HepG2 (cell line): ENCODE data around the gene HERC4. TPM values are rescaled to one million over a fixed set of nuclear protein-coding genes. Genes with fewer than 3 reads are reported as not detected.

Experiments
- CCDC6 ChIP-seq: sonication (generic); formaldehyde crosslinking; IDR thresholded peaks from 2 replicates; pipeline ENCODE4 v1.8.1; 2022; ENCODE audit warnings: mild to moderate bottlenecking, missing genetic modification reagents, moderate library complexity
- CSRNP2 ChIP-seq: sonication (generic); formaldehyde crosslinking; conservative IDR thresholded peaks from 2 replicates; pipeline ENCODE4 v1.8.0; 2022; ENCODE audit warnings: low read depth, missing genetic modification reagents
- EED ChIP-seq: sonication (generic); formaldehyde crosslinking; IDR thresholded peaks from 2 replicates; pipeline ENCODE4 v1.5.0; 2020; ENCODE audit warnings: mild to moderate bottlenecking, missing genetic modification reagents
- ELF3 ChIP-seq: IDR thresholded peaks from 2 replicates; pipeline ENCODE4 v1.6.1; 2016; ENCODE audit warnings: missing genetic modification reagents, missing compliant biosample characterization
- GATAD1 ChIP-seq: IDR thresholded peaks from 2 replicates; pipeline ENCODE4 v1.6.1; 2016; ENCODE audit warnings: missing genetic modification reagents, missing compliant biosample characterization
- KDM5B ChIP-seq: sonication (generic); formaldehyde crosslinking; IDR thresholded peaks from 2 replicates; pipeline ENCODE4 v1.4.0; 2020; ENCODE audit warnings: missing genetic modification reagents, mild to moderate bottlenecking, borderline replicate concordance
- MAFF ChIP-seq: IDR thresholded peaks from 2 replicates; pipeline ENCODE4 v1.6.1; 2011; ENCODE audit warnings: low read depth, low read length, improper control_type of control experiment
- MAX ChIP-seq: IDR thresholded peaks from 2 replicates; pipeline ENCODE4 v1.6.1; 2012; ENCODE audit warnings: inconsistent platforms
- MTA1 ChIP-seq: sonication (generic); formaldehyde crosslinking; IDR thresholded peaks from 2 replicates; pipeline ENCODE4 v1.4.0; 2020; ENCODE audit warnings: missing genetic modification reagents, mild to moderate bottlenecking, borderline replicate concordance
- NPAS2 ChIP-seq: sonication (generic); formaldehyde crosslinking; IDR thresholded peaks from 2 replicates; pipeline ENCODE4 v1.8.0; 2022; ENCODE audit warnings: mild to moderate bottlenecking, missing genetic modification reagents, borderline replicate concordance
- SNAI1 ChIP-seq: sonication (generic); formaldehyde crosslinking; IDR thresholded peaks from 2 replicates; pipeline ENCODE4 v1.5.0; 2020; ENCODE audit warnings: mild to moderate bottlenecking, missing genetic modification reagents, borderline replicate concordance
- ZFX ChIP-seq: sonication (generic); formaldehyde crosslinking; IDR thresholded peaks from 2 replicates; pipeline ENCODE4 v1.4.0; 2020; ENCODE audit warnings: mild to moderate bottlenecking, low read depth, missing genetic modification reagents, moderate library complexity
- ZMYM3 ChIP-seq: sonication (generic); formaldehyde crosslinking; IDR thresholded peaks from 2 replicates; pipeline ENCODE4 v1.5.1; 2020; ENCODE audit warnings: mild to moderate bottlenecking, missing genetic modification reagents
- ZNF142 ChIP-seq: sonication (generic); formaldehyde crosslinking; IDR thresholded peaks from 2 replicates; pipeline ENCODE4 v1.4.0; 2020; ENCODE audit warnings: missing genetic modification reagents
- ZNF274 ChIP-seq: sonication (generic); formaldehyde crosslinking; IDR thresholded peaks from 2 replicates; pipeline ENCODE4 v1.5.1; 2020; ENCODE audit warnings: mild to moderate bottlenecking, missing genetic modification reagents
- ZNF513 ChIP-seq: sonication (generic); formaldehyde crosslinking; conservative IDR thresholded peaks from 2 replicates; pipeline ENCODE4 v1.5.0; 2020; ENCODE audit warnings: missing genetic modification reagents
- ZNF749 ChIP-seq: sonication (generic); formaldehyde crosslinking; IDR thresholded peaks from 2 replicates; pipeline ENCODE4 v1.8.0; 2022; ENCODE audit warnings: mild to moderate bottlenecking, missing genetic modification reagents, moderate library complexity, borderline replicate concordance
- polyA plus RNA-seq, 8 experiments: library from polyadenylated mRNA; depleted of rRNA in 3 of 8; stranded (reverse) in 7 of 8; unstranded in 1 of 8; fragments of >200 nt; fragmentation: Illumina TruSeq in 4 of 8; extraction: Trizol in 4 of 8; gene quantifications; 2 replicates each; pipeline versions ENCODE4 v1.2.1 to v1.2.3, GENCODE V29; 2011 to 2016; ENCODE audit warnings: low read depth in 4 of 8, missing spikeins in 1 of 8, mixed read lengths in 1 of 8; ENCODE audit not compliant: insufficient read depth in 1 of 8
- total RNA-seq, 5 experiments: library from RNA; depleted of rRNA; stranded (reverse); fragments of >200 nt; fragmentation: Illumina TruSeq; extraction: Trizol; gene quantifications; 2 replicates each; pipeline ENCODE4 v1.2.3, GENCODE V29; 2016; ENCODE audit warnings: low read depth in 1 of 5

HERC4 gene
- total and polyA plus RNA-seq, 2 of the 13 experiments (the other 11 are each of a cell fraction or from before 2014, with no cell fraction given), result 9.8 to 20.2 TPM

- 0 out of 2 replicates have a peak, but pooled peaks have one; percentile 20 for TF ChIP-seq ZNF749 (CRISPR knock-in tag)
- TF ChIP-seq GATAD1 (CRISPR knock-in tag), result peak; percentile 28; the same call in 1 of the 2 replicates
- TF ChIP-seq SNAI1, result peak; percentile 80; the same call in 1 of the 2 replicates
- TF ChIP-seq ZNF513 (CRISPR knock-in tag), result 0 out of 2 replicates have a peak, but pooled peaks have one; percentile 36
- peak; percentile 92 for TF ChIP-seq MAX
- no peak for TF ChIP-seq CSRNP2
- TF ChIP-seq MTA1 (CRISPR knock-in tag), result peak; percentile 75; the same call in 1 of the 2 replicates
- TF ChIP-seq ZNF274 (CRISPR knock-in tag), result peak; percentile 64; the same call in 1 of the 2 replicates
- no peak; the same call in 1 of the 2 replicates for TF ChIP-seq CCDC6 (CRISPR knock-in tag)
- TF ChIP-seq NPAS2, result no peak
- peak; percentile 83; the same call in 1 of the 2 replicates for TF ChIP-seq KDM5B (CRISPR knock-in tag)
- 0 out of 2 replicates have a peak, but pooled peaks have one; percentile 62 for TF ChIP-seq EED
- no peak for TF ChIP-seq ELF3
- peak; percentile 44; the same call in 1 of the 2 replicates for TF ChIP-seq ZNF142
- peak; percentile 88 for TF ChIP-seq ZFX (CRISPR knock-in tag)
- peak; percentile 61; the same call in 1 of the 2 replicates for TF ChIP-seq ZMYM3 (CRISPR knock-in tag)
- TF ChIP-seq MAFF, result no peak
Observed at GRCh38 chr10:68074775-68075549, at the start of gene HERC4 (continued).
